CD4-positive, alpha-beta T cell treated with Interleukin-15 for 4 hours (primary cell): ENCODE measurements around the gene ITPR2.
"Not testable (repeated sequence)": the region's sequence is repeated elsewhere in the genome, so short reads cannot be mapped to it uniquely, and the experiment has no call there.

Experiments used
- DNase-seq: peaks from one replicate; pipeline ENCODE4 v3.0.0-alpha.2; 2020; ENCODE audit warnings: low spot score

ITPR2 gene

GRCh38 chr12:26700430-26700829 is 132.6 kb downstream of the ITPR2 start:
- DNase-seq, result no peak

- DNase-seq, result no peak
Observed at GRCh38 chr12:26699237-26699636, 133.8 kb downstream of the ITPR2 start.

- no peak for DNase-seq
Observed at GRCh38 chr12:26698186-26698585, 134.8 kb downstream of the ITPR2 start.

- no peak for DNase-seq
Observed at GRCh38 chr12:26697217-26697616, 135.8 kb downstream of the ITPR2 start.

GRCh38 chr12:26696613-26697092 is 136.3 kb downstream of the ITPR2 start:
- DNase-seq, result no peak

- DNase-seq, result no peak
Observed at GRCh38 chr12:26696048-26696612, 136.9 kb downstream of the ITPR2 start.

GRCh38 chr12:26694402-26694801 is 138.6 kb downstream of the ITPR2 start:
- no peak for DNase-seq

- DNase-seq, result no peak
Observed at GRCh38 chr12:26692407-26692806, 140.6 kb downstream of the ITPR2 start.

- DNase-seq, result no peak
Observed at GRCh38 chr12:26691234-26691970, 141.6 kb downstream of the ITPR2 start.

GRCh38 chr12:26690601-26691000 is 142.4 kb downstream of the ITPR2 start:
- no peak for DNase-seq

- no peak for DNase-seq
Observed at GRCh38 chr12:26689281-26689841, 143.6 kb downstream of the ITPR2 start.

GRCh38 chr12:26688344-26688904 is 144.6 kb downstream of the ITPR2 start:
- no peak for DNase-seq

- no peak for DNase-seq
Observed at GRCh38 chr12:26686408-26686807, 146.6 kb downstream of the ITPR2 start.

- no peak for DNase-seq
Observed at GRCh38 chr12:26684101-26684500, 148.9 kb downstream of the ITPR2 start.

GRCh38 chr12:26683443-26683842 is 149.6 kb downstream of the ITPR2 start:
- DNase-seq, result no peak

- no peak for DNase-seq
Observed at GRCh38 chr12:26680727-26681455, 152.1 kb downstream of the ITPR2 start.

- no peak for DNase-seq
Observed at GRCh38 chr12:26678697-26679660, 154.0 kb downstream of the ITPR2 start.

- DNase-seq, result not testable (repeated sequence)
Observed at GRCh38 chr12:26671487-26671886, 161.5 kb downstream of the ITPR2 start.

GRCh38 chr12:26668847-26669246 is 164.1 kb downstream of the ITPR2 start:
- DNase-seq, result no peak

- no peak for DNase-seq
Observed at GRCh38 chr12:26668230-26668629, 164.8 kb downstream of the ITPR2 start.

GRCh38 chr12:26666286-26666685 is 166.7 kb downstream of the ITPR2 start:
- no peak for DNase-seq
